Activated T-helper 17 cell treated with anti-CD3 and anti-CD28 coated beads, Interleukin-2, amount 50 U/mL, for 72 hours (primary cell): ENCODE results near the gene CAP2. TPM values are rescaled to one million over a fixed set of nuclear protein-coding genes. Genes with fewer than 3 reads are reported as not detected.

Experiments
- ATAC-seq: fragments of 150-1000 bp; cut with Tn5 transposase; replicated peaks from 2 replicates; pipeline ENCODE4 v1.10.0; 2021; ENCODE audit warnings: mild to moderate bottlenecking, moderate library complexity
- H3K27ac Mint-ChIP-seq: one replicate; pipeline ENCODE4 v1.8.0; 2022; ENCODE audit warnings: mixed read lengths
- H3K27me3 Mint-ChIP-seq: one replicate; pipeline ENCODE4 v1.8.0; 2022; ENCODE audit warnings: mixed read lengths
- H3K36me3 Mint-ChIP-seq: one replicate; pipeline ENCODE4 v1.8.0; 2022; ENCODE audit warnings: low read depth, mild to moderate bottlenecking, mixed read lengths
- H3K4me1 Mint-ChIP-seq: one replicate; pipeline ENCODE4 v1.8.0; 2022; ENCODE audit warnings: mixed read lengths
- H3K4me3 Mint-ChIP-seq: one replicate; pipeline ENCODE4 v1.8.0; 2022; ENCODE audit warnings: mild to moderate bottlenecking, mixed read lengths
- H3K9me3 Mint-ChIP-seq: one replicate; pipeline ENCODE4 v1.8.0; 2022; ENCODE audit warnings: mixed read lengths
- total RNA-seq, 2 donors: library from RNA; stranded (reverse); gene quantifications; one replicate each; pipeline ENCODE4 v1.2.3, GENCODE V29; 2022

The CAP2 gene
- total RNA-seq, 2 donors from 2014 or later: not detected

DNA sequence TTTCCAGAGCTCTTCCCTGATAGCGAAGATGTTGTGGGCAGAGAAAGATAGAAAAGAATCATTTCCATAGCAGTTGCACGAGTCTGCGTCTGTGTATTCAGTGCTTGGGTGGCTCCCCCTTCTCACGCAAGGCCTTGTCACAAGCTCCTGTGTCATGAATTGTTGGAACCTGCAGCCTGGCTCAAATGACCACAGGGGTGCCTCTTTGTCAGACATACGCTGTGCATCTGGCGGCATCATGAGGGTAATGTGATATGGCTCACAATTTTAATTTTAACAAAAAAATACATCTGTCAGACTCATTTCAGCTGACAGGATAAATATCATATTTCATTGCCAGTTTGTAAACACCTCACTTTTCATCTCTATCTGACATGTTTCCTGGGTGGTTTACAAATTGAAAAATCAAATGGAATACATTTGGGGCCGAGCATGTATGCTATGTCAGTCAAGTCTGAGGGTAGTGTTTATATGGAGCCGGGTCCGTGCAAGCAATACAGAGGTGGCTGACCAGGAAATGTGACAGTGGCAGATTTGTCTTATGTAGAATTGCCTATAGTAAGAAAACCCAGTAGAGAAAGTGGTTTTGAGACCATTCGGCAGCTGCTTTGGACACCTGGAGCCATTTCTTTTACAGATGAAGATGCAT is 90.9 kb downstream of the CAP2 start:
- no peaks in the 10 kb centered on the region for H3K9me3 Mint-ChIP-seq
- H3K36me3 Mint-ChIP-seq: no peaks in the 10 kb centered on the region
- H3K27ac Mint-ChIP-seq: no peak overlapping the region
- no peaks in the 10 kb centered on the region for H3K4me1 Mint-ChIP-seq
- H3K27me3 Mint-ChIP-seq: peaks cover 23% of the 10 kb centered on the region
- H3K4me3 Mint-ChIP-seq: no peak overlapping the region
- no peak for ATAC-seq

DNA sequence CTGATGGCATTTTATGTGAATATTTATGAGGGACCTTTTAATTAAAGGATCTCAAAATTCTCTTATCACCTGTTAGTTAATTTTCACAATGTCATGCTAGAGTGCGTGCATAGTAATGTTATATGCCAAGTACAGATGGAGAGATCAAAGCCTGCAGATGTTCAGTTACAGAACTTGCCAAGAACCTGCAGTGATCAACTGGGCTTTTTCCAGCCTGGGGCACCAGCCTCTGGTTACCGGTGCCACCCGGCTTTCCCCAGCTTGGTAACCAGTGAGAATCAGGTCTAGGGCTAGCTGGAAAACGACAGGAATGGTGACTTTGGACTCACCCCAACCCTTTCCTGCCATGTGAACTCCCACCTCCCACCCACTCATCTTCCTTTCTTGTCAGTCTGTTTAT is 91.8 kb downstream of the CAP2 start:
- Mint-ChIP-seq H3K36me3 (no peaks in the 10 kb centered on the region), H3K27ac (no peak overlapping the region), H3K27me3 (peaks cover 23% of the 10 kb centered on the region), H3K4me3 (no peak overlapping the region), H3K4me1 (no peaks in the 10 kb centered on the region), H3K9me3 (no peaks in the 10 kb centered on the region)
- no peak for ATAC-seq

DNA sequence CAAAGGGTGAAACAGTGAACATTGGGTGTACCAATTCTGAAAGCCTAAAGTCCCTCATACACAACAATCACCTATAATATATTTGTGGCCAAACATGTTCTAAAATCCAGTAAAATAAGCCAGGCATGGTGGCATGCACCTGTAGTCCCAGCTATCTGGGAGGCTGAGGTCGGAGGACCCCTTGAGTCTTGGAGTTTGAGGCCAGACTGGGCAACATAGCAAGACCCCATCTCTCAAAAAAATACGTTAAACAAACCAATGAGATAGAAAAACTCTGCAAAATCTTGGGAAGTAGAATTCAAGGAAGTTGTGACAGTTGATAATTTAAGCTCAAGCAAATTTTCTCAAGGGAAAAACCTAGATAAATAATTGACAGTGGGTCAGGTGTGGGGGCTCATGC is 92.6 kb downstream of the CAP2 start:
- Mint-ChIP-seq H3K27me3 (peaks cover 25% of the 10 kb centered on the region), H3K4me1 (no peaks in the 10 kb centered on the region), H3K36me3 (no peaks in the 10 kb centered on the region), H3K9me3 (no peaks in the 10 kb centered on the region), H3K27ac (no peak overlapping the region), H3K4me3 (no peak overlapping the region)
- no peak for ATAC-seq

- H3K4me1 Mint-ChIP-seq: no peaks in the 10 kb centered on the region
- no peaks in the 10 kb centered on the region for H3K36me3 Mint-ChIP-seq
- H3K27ac Mint-ChIP-seq: no peak overlapping the region
- no peaks in the 10 kb centered on the region for H3K9me3 Mint-ChIP-seq
- H3K4me3 Mint-ChIP-seq: no peak overlapping the region
- peaks cover 28% of the 10 kb centered on the region for H3K27me3 Mint-ChIP-seq
- no peak for ATAC-seq
These were observed 93.3 kb downstream of the CAP2 start for GRCh38 chr6:17486680-17487079.

DNA sequence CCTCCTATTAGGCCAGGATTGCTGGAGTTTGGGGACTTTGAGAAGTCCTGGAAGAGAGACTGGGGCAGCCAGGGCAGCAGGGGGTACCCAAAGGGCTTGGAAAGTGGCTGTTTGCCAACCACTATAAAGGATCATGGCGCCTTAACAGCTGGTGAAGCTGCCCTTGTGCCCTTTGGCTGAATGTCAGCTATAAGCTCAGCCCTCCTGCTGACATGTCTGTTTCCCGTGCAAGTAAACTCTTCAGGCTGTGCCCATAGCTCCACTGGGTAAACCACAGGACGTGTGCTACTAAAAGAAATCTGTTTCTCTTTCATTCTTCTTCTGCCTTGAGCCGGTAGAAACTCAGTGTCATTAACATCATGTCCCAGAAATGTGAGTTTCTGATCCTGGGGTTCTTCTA is 97.3 kb downstream of the CAP2 start:
- Mint-ChIP-seq H3K4me3 (no peak overlapping the region), H3K36me3 (no peaks in the 10 kb centered on the region), H3K27ac (no peak overlapping the region), H3K27me3 (peaks cover 44% of the 10 kb centered on the region), H3K9me3 (no peaks in the 10 kb centered on the region), H3K4me1 (no peaks in the 10 kb centered on the region)
- ATAC-seq: no peak

DNA sequence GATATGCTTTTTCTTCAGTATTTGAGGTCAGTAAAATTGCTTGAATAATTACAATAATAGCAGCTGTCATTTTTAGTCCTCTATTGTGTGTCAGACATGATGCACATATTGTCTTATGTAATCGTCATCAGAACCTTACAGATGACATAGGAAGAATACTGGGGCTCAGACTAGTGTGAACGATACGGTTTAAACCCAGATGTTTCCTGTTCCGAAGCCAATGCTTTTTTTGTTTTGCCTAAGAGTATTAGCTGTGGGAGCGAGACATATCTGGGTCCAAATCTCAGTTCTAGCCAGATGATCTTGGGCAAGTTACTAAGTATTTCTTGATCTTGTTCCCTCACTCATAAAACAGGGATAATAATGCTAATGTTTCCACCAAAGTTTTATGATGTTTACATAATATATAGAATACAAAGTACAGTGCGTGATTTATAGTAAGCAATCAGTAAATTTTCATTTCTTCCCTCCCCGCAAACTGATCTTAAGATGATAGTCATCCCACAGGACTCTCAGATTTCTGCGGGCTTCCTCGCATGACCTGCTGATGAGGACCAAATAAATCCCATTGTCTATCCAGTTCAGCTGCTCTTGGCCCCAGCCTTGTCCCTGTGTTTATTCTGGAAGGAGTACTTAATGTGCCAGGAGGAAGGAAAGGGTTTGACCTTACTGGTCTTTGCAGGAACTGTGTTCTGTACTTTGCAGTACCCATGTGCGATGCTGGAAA is 98.2 kb downstream of the CAP2 start:
- Mint-ChIP-seq H3K9me3 (no peaks in the 10 kb centered on the region), H3K36me3 (no peaks in the 10 kb centered on the region), H3K4me1 (no peaks in the 10 kb centered on the region), H3K4me3 (no peak overlapping the region), H3K27me3 (peaks cover 46% of the 10 kb centered on the region), H3K27ac (no peak overlapping the region)
- no peak for ATAC-seq

DNA sequence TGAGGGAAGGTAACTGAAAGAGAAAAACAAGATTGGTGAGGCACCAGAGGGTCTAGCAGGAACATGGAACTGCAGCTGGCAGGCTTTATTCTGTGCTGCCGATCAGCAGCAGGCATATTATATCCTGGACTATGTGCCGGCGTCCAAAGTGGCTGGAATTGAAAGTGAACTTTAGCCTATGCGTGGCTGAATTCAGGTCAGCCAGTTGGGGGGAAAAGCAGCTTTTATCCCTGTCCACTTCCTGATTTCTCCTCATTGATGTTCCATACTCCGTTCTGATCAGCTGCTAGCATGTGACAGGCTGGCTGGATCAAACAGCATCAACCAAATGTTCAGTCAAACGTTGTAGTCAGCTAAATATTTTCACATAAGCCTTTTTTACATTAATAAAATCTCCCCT is 99.0 kb downstream of the CAP2 start:
- no peaks in the 10 kb centered on the region for H3K9me3 Mint-ChIP-seq
- H3K36me3 Mint-ChIP-seq: no peaks in the 10 kb centered on the region
- no peak overlapping the region for H3K27ac Mint-ChIP-seq
- no peaks in the 10 kb centered on the region for H3K4me1 Mint-ChIP-seq
- ATAC-seq: no peak
- H3K27me3 Mint-ChIP-seq: peaks cover 45% of the 10 kb centered on the region
- no peak overlapping the region for H3K4me3 Mint-ChIP-seq

- Mint-ChIP-seq H3K9me3 (no peaks in the 10 kb centered on the region), H3K27ac (no peak overlapping the region), H3K27me3 (peaks cover 52% of the 10 kb centered on the region), H3K4me3 (no peak overlapping the region), H3K36me3 (no peaks in the 10 kb centered on the region), H3K4me1 (no peaks in the 10 kb centered on the region)
- no peak for ATAC-seq
These were observed 99.9 kb downstream of the CAP2 start for GRCh38 chr6:17493286-17493685.

GRCh38 chr6:17494177-17494576 is 100.8 kb downstream of the CAP2 start:
- H3K4me3 Mint-ChIP-seq: no peak overlapping the region
- H3K4me1 Mint-ChIP-seq: no peaks in the 10 kb centered on the region
- H3K27ac Mint-ChIP-seq: no peak overlapping the region
- H3K27me3 Mint-ChIP-seq: peaks cover 52% of the 10 kb centered on the region
- H3K9me3 Mint-ChIP-seq: no peaks in the 10 kb centered on the region
- H3K36me3 Mint-ChIP-seq: no peaks in the 10 kb centered on the region
- no peak for ATAC-seq

DNA sequence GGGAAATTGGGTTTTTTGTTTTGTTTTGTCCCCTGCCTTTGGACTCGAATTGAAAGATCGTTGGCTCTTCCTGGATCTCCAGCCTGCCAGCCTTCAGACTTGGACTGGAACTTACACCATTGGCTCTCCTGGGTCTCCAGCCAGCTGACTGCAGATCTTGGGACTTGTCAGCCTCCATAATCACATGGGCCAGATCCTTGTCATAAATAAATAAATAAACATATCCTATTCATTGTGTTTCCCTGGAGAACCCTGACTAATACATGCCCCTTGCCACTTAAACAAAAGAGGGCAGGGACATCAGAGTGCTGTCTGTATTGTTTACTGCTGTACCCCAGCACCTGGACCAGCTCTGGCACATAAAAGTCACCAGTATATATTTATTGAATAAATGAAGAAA is 101.5 kb downstream of the CAP2 start:
- H3K4me3 Mint-ChIP-seq: no peak overlapping the region
- H3K36me3 Mint-ChIP-seq: no peaks in the 10 kb centered on the region
- H3K9me3 Mint-ChIP-seq: no peaks in the 10 kb centered on the region
- no peaks in the 10 kb centered on the region for H3K4me1 Mint-ChIP-seq
- H3K27ac Mint-ChIP-seq: no peak overlapping the region
- no peak for ATAC-seq
- peaks cover 52% of the 10 kb centered on the region for H3K27me3 Mint-ChIP-seq

- Mint-ChIP-seq H3K27me3 (peaks cover 40% of the 10 kb centered on the region), H3K36me3 (no peaks in the 10 kb centered on the region), H3K4me3 (no peak overlapping the region), H3K27ac (no peak overlapping the region), H3K9me3 (no peaks in the 10 kb centered on the region), H3K4me1 (no peaks in the 10 kb centered on the region)
- no peak for ATAC-seq
These were observed 104.2 kb downstream of the CAP2 start for GRCh38 chr6:17497535-17498095.

DNA sequence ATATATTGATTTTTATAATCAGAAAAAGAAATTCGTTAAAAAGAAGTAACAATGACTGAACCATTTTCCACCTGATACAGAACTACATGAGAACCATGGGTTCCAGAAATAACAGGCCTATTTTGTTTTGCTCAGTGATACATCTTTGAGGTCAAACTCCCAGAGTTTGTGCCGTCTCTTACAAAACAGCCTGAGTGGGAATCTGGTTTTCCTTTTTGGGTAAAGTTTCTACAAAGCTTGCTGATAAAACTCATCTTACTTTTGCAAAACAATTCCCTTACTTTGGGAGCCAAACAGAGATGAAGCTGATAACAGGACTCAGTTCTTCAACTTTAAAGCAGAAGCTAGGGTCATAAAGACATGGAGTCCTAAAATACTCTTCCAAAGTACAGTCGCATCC is 108.0 kb downstream of the CAP2 start:
- ATAC-seq: no peak
- H3K27ac Mint-ChIP-seq: no peak overlapping the region
- no peak overlapping the region for H3K4me3 Mint-ChIP-seq
- no peaks in the 10 kb centered on the region for H3K36me3 Mint-ChIP-seq
- peaks cover 22% of the 10 kb centered on the region for H3K27me3 Mint-ChIP-seq
- H3K9me3 Mint-ChIP-seq: no peaks in the 10 kb centered on the region
- no peaks in the 10 kb centered on the region for H3K4me1 Mint-ChIP-seq

DNA sequence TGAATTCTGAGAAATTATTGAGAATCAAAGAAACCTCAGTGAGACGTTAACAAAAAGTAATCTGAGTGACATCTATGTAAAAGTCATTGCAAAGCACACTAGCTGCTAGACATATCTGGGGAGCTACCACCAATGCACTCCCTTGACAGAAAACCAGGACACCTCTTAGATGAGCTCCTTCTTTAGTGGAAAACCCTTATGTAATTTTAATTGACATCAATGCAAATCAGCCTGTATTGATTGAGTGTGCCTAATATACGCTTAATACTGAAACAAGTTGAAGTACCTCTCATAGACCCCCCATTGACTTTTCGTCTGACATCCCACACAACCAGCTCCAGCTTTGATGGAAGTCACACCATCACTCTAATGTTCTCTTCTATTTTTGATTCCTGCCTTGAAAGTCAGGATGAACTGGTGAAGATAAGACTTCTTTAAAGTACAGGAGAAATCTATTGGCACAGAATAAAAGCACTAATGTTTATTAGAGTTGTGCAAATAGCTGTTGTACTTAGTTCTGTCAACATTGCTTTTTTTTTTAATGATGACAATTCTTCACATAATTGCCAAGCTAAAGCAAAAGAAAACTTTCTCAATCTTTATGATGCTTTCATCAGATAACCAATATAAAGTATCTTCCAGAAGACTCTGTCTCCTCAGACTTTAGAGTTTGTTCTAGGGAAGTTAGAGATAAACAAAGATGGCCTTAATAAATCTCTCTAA is 108.7 kb downstream of the CAP2 start:
- no peak for ATAC-seq
- Mint-ChIP-seq H3K36me3 (no peaks in the 10 kb centered on the region), H3K4me1 (no peaks in the 10 kb centered on the region), H3K4me3 (no peak overlapping the region), H3K9me3 (no peaks in the 10 kb centered on the region), H3K27me3 (peaks cover 21% of the 10 kb centered on the region), H3K27ac (no peak overlapping the region)

- no peak for ATAC-seq
- Mint-ChIP-seq H3K4me3 (no peak overlapping the region), H3K27ac (no peak overlapping the region), H3K27me3 (peaks cover 15% of the 10 kb centered on the region), H3K4me1 (no peaks in the 10 kb centered on the region), H3K9me3 (no peaks in the 10 kb centered on the region), H3K36me3 (no peaks in the 10 kb centered on the region)
These were observed 109.7 kb downstream of the CAP2 start for GRCh38 chr6:17503051-17503450.

DNA sequence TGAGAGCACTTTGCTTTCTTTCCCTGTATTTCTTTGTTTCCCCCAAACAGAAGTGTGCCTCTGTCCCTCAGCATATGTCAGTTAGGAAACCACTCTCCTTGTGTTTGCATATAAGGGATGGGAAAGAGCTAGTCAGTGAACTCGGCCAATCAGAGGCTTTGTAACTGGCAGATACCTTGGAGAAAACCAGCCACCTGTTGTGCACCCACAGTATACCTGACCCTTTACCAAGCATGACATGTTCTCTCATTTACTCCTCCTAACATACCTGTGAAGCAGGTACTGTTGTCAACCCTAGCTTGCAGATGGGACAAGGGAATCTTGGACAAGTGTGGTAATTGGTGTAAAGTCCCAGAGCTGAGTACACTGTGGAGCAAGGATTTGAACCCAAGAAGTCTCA is 110.6 kb downstream of the CAP2 start:
- Mint-ChIP-seq H3K4me3 (no peak overlapping the region), H3K4me1 (no peaks in the 10 kb centered on the region), H3K9me3 (no peaks in the 10 kb centered on the region), H3K36me3 (no peaks in the 10 kb centered on the region), H3K27ac (no peak overlapping the region), H3K27me3 (peaks cover 15% of the 10 kb centered on the region)
- ATAC-seq: no peak
